Right lobe of liver (tissue), 6 donors: ENCODE data around the gene VSTM5. TPM values are rescaled to one million over a fixed set of nuclear protein-coding genes. Genes with fewer than 3 reads are reported as not detected.
"Not testable (repeated sequence)": the region's sequence is repeated elsewhere in the genome, so short reads cannot be mapped to it uniquely, and the experiment has no call there.

Source experiments
- ATAC-seq, 4 donors: fragments of 200-7000 bp; cut with Tn5 transposase; one replicate each; pipeline ENCODE4 v1.9.1; 2020; ENCODE audit warnings: mild to moderate bottlenecking in 4 of 4, moderate library complexity in 4 of 4
- DNase-seq, 3 donors: peaks; one replicate each; pipeline ENCODE4 v3.0.0-alpha.2; 2020
- H3K27ac ChIP-seq, 3 donors: fragments of 200-600 bp; one replicate each; pipeline ENCODE4 v1.8.0; 2022
- H3K27me3 ChIP-seq, 2 donors: fragments of 200-600 bp; one replicate each; pipeline ENCODE4 v1.8.0; 2022
- H3K36me3 ChIP-seq, 4 donors: fragments of 200-600 bp; sonication (generic) in 1 of 4; one replicate each; pipeline versions ENCODE4 v1.5.1 to v1.8.0; 2017 to 2022; ENCODE audit warnings: control low read depth in 1 of 4
- H3K4me1 ChIP-seq, 4 donors: fragments of 200-600 bp; sonication (generic) in 1 of 4; one replicate each; pipeline versions ENCODE4 v1.5.1 to v1.8.0; 2017 to 2022; ENCODE audit warnings: control low read depth in 1 of 4
- H3K4me3 ChIP-seq, 3 donors: fragments of 200-600 bp; one replicate each; pipeline ENCODE4 v1.8.0; 2022
- H3K9me3 ChIP-seq, 4 donors: fragments of 200-600 bp; sonication (generic) in 1 of 4; one replicate each; pipeline versions ENCODE4 v1.5.1 to v1.8.0; 2017 to 2022; ENCODE audit warnings: control low read depth in 1 of 4
- CTCF ChIP-seq, 4 donors: fragments of 200-600 bp in 3 of 4; fragments of 450-650 bp in 1 of 4; IDR thresholded peaks; one replicate each; pipeline versions ENCODE4 v1.5.1 to v1.8.0; 2016 to 2022; ENCODE audit warnings: antibody characterized with exemption in 4 of 4, mild to moderate bottlenecking in 2 of 4
- POLR2A ChIP-seq: fragments of 450-650 bp; IDR thresholded peaks from one replicate; pipeline ENCODE4 v1.6.1; 2017; ENCODE audit warnings: antibody characterized with exemption, mild to moderate bottlenecking
- WGBS: methylation state at CpG from one replicate; pipeline ENCODE4 v1.1.6; 2018; ENCODE audit warnings: low coverage, low lambda C conversion rate; ENCODE audit not compliant: insufficient coverage; ENCODE audit errors: missing lambda C conversion rate; 5-methylcytosine and 5-hydroxymethylcytosine counted together
- intact Hi-C, 2 donors: fragments of 100-400 bp; cut with DNase I; formaldehyde crosslinking; loops; one replicate each; pipeline versions ENCODE4 v1.11.2 to v1.14.1; 2022
- long read RNA-seq: library from polyadenylated mRNA; unstranded; transcript quantifications from one replicate; pipeline ENCODE4 v2.0.0, GENCODE V29; 2019
- total RNA-seq, 6 experiments: library from RNA; depleted of rRNA in 2 of 6; stranded (reverse); fragments of >200 nt in 2 of 6; fragmentation: NEBNext Ultra II Directional in 3 of 6; extraction: Animal tissue kit (Norgen Biotek cat#: 25700) in 3 of 6; gene quantifications; one replicate each; pipeline versions ENCODE4 v1.1.0 to v1.2.4, GENCODE V29; 2016 to 2023
- donor health status: DM: no; HTN: yes; CAD: no.
- donor health status: DM: no; HTN: no; CAD: no.
- donor health status: DM: no; HTN: no; CAD: no.
- donor health status: DM: no; HTN: yes; CAD: no.
- donor health status: DM: no; HTN: yes; CAD: no.

Gene VSTM5
- not detected for total RNA-seq
- long read RNA-seq = 0 reads

- TF ChIP-seq CTCF (IDR thresholded peaks at IDR 0.05) (no peak), POLR2A (no peak)
- Histone ChIP-seq H3K9me3 (no peaks in the 10 kb centered on the region), H3K4me3 (peak within 1 kb of the TSS; percentile 35 to 48 (median 37)), H3K36me3 (no peaks in the 10 kb centered on the region), H3K4me1 (peaks cover 0 to 9% (median 4%) of the 10 kb centered on the region in 4 donors), H3K27ac (no peak within 1 kb of the TSS), H3K27me3 (no peaks in the 10 kb centered on the region)
- no peak for DNase-seq
- ATAC-seq = no peak
- WGBS = 52% methylated on average over 3 of the region's 6 CpGs
- intact Hi-C loops = no loop called here
Observed at GRCh38 chr11:93850594-93851018, at the start of gene VSTM5. TSS of gene VSTM5 (minus strand) at chr11:93850618. CDS start at chr11:93850502, 116 bp downstream.

- no peak for TF ChIP-seq POLR2A
- peak; percentile 44 to 62 (median 56) for TF ChIP-seq CTCF (IDR thresholded peaks at IDR 0.05)
- no peaks in the 10 kb centered on the region for H3K4me1 ChIP-seq
- H3K27ac ChIP-seq = no peak overlapping the region
- ATAC-seq = peak; percentile 50 to 83 (median 63)
- DNase-seq = no peak
- WGBS = 38% methylated on average over 5 of the region's 5 CpGs
- no peaks in the 10 kb centered on the region for H3K27me3 ChIP-seq
- no peaks in the 10 kb centered on the region for H3K36me3 ChIP-seq
- intact Hi-C loops = no loop called here
- H3K4me3 ChIP-seq = no peak overlapping the region
- H3K9me3 ChIP-seq = no peaks in the 10 kb centered on the region
Observed at GRCh38 chr11:93895106-93895862, 44.9 kb upstream of the VSTM5 start.

GRCh38 chr11:93890391-93891051 lies 40.1 kb upstream of the VSTM5 start:
- no peak for TF ChIP-seq POLR2A
- TF ChIP-seq CTCF (IDR thresholded peaks at IDR 0.05) = no peak
- ATAC-seq = no peak
- intact Hi-C loops = no loop called here
- no peak overlapping the region for H3K27ac ChIP-seq
- peaks cover 0 to 4% (median 0%) of the 10 kb centered on the region in 4 donors for H3K4me1 ChIP-seq
- H3K27me3 ChIP-seq = no peaks in the 10 kb centered on the region
- DNase-seq = no peak
- H3K4me3 ChIP-seq = no peak overlapping the region
- WGBS = 41% methylated on average over 2 of the region's 3 CpGs
- no peaks in the 10 kb centered on the region for H3K9me3 ChIP-seq
- no peaks in the 10 kb centered on the region for H3K36me3 ChIP-seq

- no peaks in the 10 kb centered on the region for H3K27me3 ChIP-seq
Observed at GRCh38 chr11:93887111-93887510, 36.7 kb upstream of the VSTM5 start.

GRCh38 chr11:93879114-93879513 lies 28.7 kb upstream of the VSTM5 start:
- DNase-seq, H3K36me3 ChIP-seq, H3K9me3 ChIP-seq, H3K4me3 ChIP-seq, ATAC-seq, H3K4me1 ChIP-seq, H3K27me3 ChIP-seq, intact Hi-C loops, H3K27ac ChIP-seq: not testable (repeated sequence)

More at GRCh38 chr11:93887111-93887510, 36.7 kb upstream of the VSTM5 start:
- Histone ChIP-seq H3K4me3 (no peak overlapping the region), H3K4me1 (peaks cover 0 to 4% (median 0%) of the 10 kb centered on the region in 4 donors), H3K27ac (no peak overlapping the region), H3K36me3 (no peaks in the 10 kb centered on the region), H3K9me3 (no peaks in the 10 kb centered on the region)
- WGBS = 86% methylated on average over 4 of the region's 5 CpGs
- DNase-seq = no peak
- intact Hi-C loops = no loop called here
- no peak for ATAC-seq
- TF ChIP-seq CTCF (IDR thresholded peaks at IDR 0.05) = no peak
- TF ChIP-seq POLR2A = no peak
